NB4 (cell line): ENCODE results near the gene CCNB2.

Experiments used
- DNase-seq: peaks from one replicate; pipeline ENCODE4 v3.0.0; 2010; ENCODE audit warnings: low read depth
- H3K4me3 ChIP-seq: one replicate; pipeline ENCODE4 v1.5.1; 2011; ENCODE audit warnings: mild to moderate bottlenecking, low read depth, low read length, moderate library complexity
- CTCF ChIP-seq: IDR thresholded peaks from one replicate; pipeline ENCODE4 v1.5.1; 2012; ENCODE audit warnings: low read depth, low read length
- MAX ChIP-seq: IDR thresholded peaks from 2 replicates; pipeline ENCODE4 v1.6.1; 2011; ENCODE audit warnings: low read depth, low read length
- MYC ChIP-seq: IDR thresholded peaks from 2 replicates; pipeline ENCODE4 v1.6.1; 2011; ENCODE audit warnings: low read depth, low read length
- POLR2A ChIP-seq: IDR thresholded peaks from 2 replicates; pipeline ENCODE4 v1.6.1; 2011; ENCODE audit warnings: mild to moderate bottlenecking; ENCODE audit not compliant: insufficient read length; ENCODE audit errors: extremely low read depth

Gene CCNB2

GRCh38 chr15:59104912-59105732 lies at the start of gene CCNB2:
Gene CCNB2, plus strand, starts transcription at chr15:59105146. Its CDS starts 123 bp downstream, at chr15:59105269.
- TF ChIP-seq CTCF = no peak
- peak; percentile 78 for TF ChIP-seq MAX
- peak; percentile 85 for TF ChIP-seq POLR2A
- 0 out of 2 replicates have a peak, but pooled peaks have one; percentile 43 for TF ChIP-seq MYC
- DNase-seq = peak; percentile 97

GRCh38 chr15:59059076-59059597 lies 45.8 kb upstream of the CCNB2 start:
- no peak for DNase-seq
- H3K4me3 ChIP-seq = no peak overlapping the region
- TF ChIP-seq MYC (no peak), CTCF (no peak), MAX (no peak), POLR2A (no peak)

More at GRCh38 chr15:59104912-59105732, at the start of gene CCNB2:
- H3K4me3 ChIP-seq = peak within 1 kb of the TSS; percentile 94

- no peak for DNase-seq
- TF ChIP-seq CTCF (no peak), MAX (no peak), POLR2A (no peak), MYC (no peak)
These were observed 44.6 kb upstream of the CCNB2 start for GRCh38 chr15:59060348-59060747.

GRCh38 chr15:59063042-59063441 lies 41.9 kb upstream of the CCNB2 start:
- TF ChIP-seq POLR2A (no peak), CTCF (no peak), MYC (peak; percentile 69), MAX (peak; percentile 78)
- no peak overlapping the region for H3K4me3 ChIP-seq
- DNase-seq = peak; percentile 82

More at GRCh38 chr15:59060348-59060747, 44.6 kb upstream of the CCNB2 start:
- H3K4me3 ChIP-seq = no peak overlapping the region

GRCh38 chr15:59069430-59069829 lies 35.5 kb upstream of the CCNB2 start:
- TF ChIP-seq MAX (no peak), CTCF (no peak), POLR2A (no peak), MYC (no peak)
- H3K4me3 ChIP-seq = no peak overlapping the region
- DNase-seq = no peak
